B cell (primary cell): Measurements from ENCODE around the gene UGDH. TPM values are rescaled to one million over a fixed set of nuclear protein-coding genes. Genes with fewer than 3 reads are reported as not detected.

Experiments used
- ATAC-seq: fragments of 200-7000 bp; cut with Tn5 transposase; one replicate; pipeline ENCODE4 v1.10.0; 2021; ENCODE audit warnings: low read depth, mild to moderate bottlenecking, moderate number of reproducible peaks, moderate library complexity
- CTCF ChIA-PET: fragments of 350-600 bp; sonication (Branson Sonifier 250); formaldehyde crosslinking; loops from one replicate; lab custom pipeline; 2021; ENCODE audit warnings: antibody characterized with exemption, inconsistent platforms; lab: Charles Lee
- POLR2A ChIA-PET: fragments of 350-600 bp; sonication (Branson Sonifier 250); formaldehyde crosslinking; loops from one replicate; lab custom pipeline; 2021; ENCODE audit warnings: antibody characterized with exemption; lab: Charles Lee
- DNase-seq: peaks from one replicate; pipeline ENCODE4 v3.0.0; 2013
- H2AFZ ChIP-seq: 2 replicates; pipeline ENCODE4 v1.6.1; 2012; ENCODE audit warnings: mild to moderate bottlenecking, low read depth, low read length; ENCODE audit not compliant: insufficient read depth, poor library complexity, severe bottlenecking
- H3K27ac ChIP-seq, 2 donors: 1 replicate in 1 of 2; 2 replicates in 1 of 2; pipeline ENCODE4 v1.5.1; 2012 to 2013; ENCODE audit warnings: low read length in 2 of 2, mild to moderate bottlenecking in 2 of 2, moderate library complexity in 1 of 2
- H3K27me3 ChIP-seq, 4 experiments: fragments of 200-600 bp in 1 of 4; sonication (generic) in 1 of 4; replicated peaks in 1 of 4; 1 replicate in 2 of 4; 2 replicates in 2 of 4; pipeline versions ENCODE4 v1.6.1 to v1.7.0; 2013 to 2016; ENCODE audit warnings: low read length in 3 of 4, mild to moderate bottlenecking in 2 of 4, mixed read lengths in 1 of 4, moderate library complexity in 1 of 4; ENCODE audit not compliant: insufficient read depth in 4 of 4, control insufficient read depth in 3 of 4; ENCODE audit errors: control extremely low read depth in 1 of 4
- H3K36me3 ChIP-seq, 2 experiments: replicated peaks in 1 of 2; 1 replicate in 1 of 2; 2 replicates in 1 of 2; pipeline versions ENCODE4 v1.6.1 to v1.7.1; 2013; ENCODE audit warnings: low read length in 1 of 2; ENCODE audit not compliant: insufficient read depth in 2 of 2, control insufficient read depth in 1 of 2; ENCODE audit errors: control extremely low read depth in 1 of 2, extremely low read depth in 1 of 2
- H3K4me1 ChIP-seq, 2 donors: fragments of 200-600 bp in 1 of 2; sonication (generic) in 1 of 2; 1 replicate in 1 of 2; 2 replicates in 1 of 2; pipeline versions ENCODE4 v1.5.1 to v1.6.1; 2013 to 2017; ENCODE audit warnings: low read length in 2 of 2; ENCODE audit not compliant: control insufficient read depth in 2 of 2, insufficient read depth in 2 of 2
- H3K4me2 ChIP-seq: replicated peaks from 2 replicates; pipeline ENCODE3; 2012; ENCODE audit warnings: mild to moderate bottlenecking, low read depth, low read length; ENCODE audit not compliant: poor library complexity, severe bottlenecking
- H3K4me3 ChIP-seq, 5 experiments: fragments of 200-600 bp in 1 of 5; sonication (generic) in 1 of 5; 1 replicate in 3 of 5; 2 replicates in 2 of 5; pipeline versions ENCODE4 v1.5.1 to v1.7.0; 2011 to 2016; ENCODE audit warnings: low read length in 4 of 5, mild to moderate bottlenecking in 4 of 5, low read depth in 2 of 5, control low read depth in 1 of 5, moderate library complexity in 1 of 5; ENCODE audit not compliant: insufficient read depth in 1 of 5; ENCODE audit errors: control extremely low read depth in 1 of 5, extremely low read depth in 1 of 5
- H3K79me2 ChIP-seq: fragments of 200-600 bp; sonication (generic); one replicate; pipeline ENCODE4 v1.6.0; 2016; ENCODE audit warnings: low read length; ENCODE audit not compliant: control insufficient read depth, insufficient read depth
- H3K9ac ChIP-seq: fragments of 200-600 bp; sonication (generic); 2 replicates; pipeline ENCODE4 v1.6.1; 2017; ENCODE audit warnings: mild to moderate bottlenecking, low read length, moderate library complexity
- H3K9me3 ChIP-seq, 3 donors: one replicate each; pipeline versions ENCODE4 v1.6.1 to v1.7.1; 2013; ENCODE audit warnings: low read length in 2 of 3; ENCODE audit not compliant: control insufficient read depth in 2 of 3, insufficient read depth in 1 of 3; ENCODE audit errors: control extremely low read depth in 1 of 3
- H4K20me1 ChIP-seq: 2 replicates; pipeline ENCODE4 v1.6.0; 2012; ENCODE audit warnings: mild to moderate bottlenecking, low read length; ENCODE audit not compliant: insufficient read depth, control insufficient read depth, poor library complexity, severe bottlenecking
- H3K27ac Mint-ChIP-seq: one replicate; pipeline ENCODE4 v1.8.0; 2021; ENCODE audit warnings: mixed read lengths
- H3K27me3 Mint-ChIP-seq: one replicate; pipeline ENCODE4 v1.8.0; 2021; ENCODE audit warnings: mixed read lengths
- H3K4me1 Mint-ChIP-seq: one replicate; pipeline ENCODE4 v1.8.0; 2021; ENCODE audit warnings: mixed read lengths
- H3K4me3 Mint-ChIP-seq: one replicate; pipeline ENCODE4 v1.8.0; 2021; ENCODE audit warnings: mixed read lengths
- H3K9me3 Mint-ChIP-seq: one replicate; pipeline ENCODE4 v1.8.0; 2022; ENCODE audit warnings: mixed read lengths; ENCODE audit not compliant: insufficient read depth
- EZH2 ChIP-seq: IDR thresholded peaks from 2 replicates; pipeline ENCODE4 v1.6.1; 2012; ENCODE audit warnings: borderline replicate concordance, low read depth, mild to moderate bottlenecking, moderate library complexity, low read length; ENCODE audit not compliant: insufficient read depth, poor library complexity, severe bottlenecking
- WGBS: methylation state at CpG from one replicate; pipeline ENCODE4 v1.1.5; 2013; ENCODE audit warnings: missing lambda C conversion rate; ENCODE audit not compliant: insufficient coverage; 5-methylcytosine and 5-hydroxymethylcytosine counted together
- intact Hi-C: fragments of 100-400 bp; cut with micrococcal nuclease; formaldehyde crosslinking; loops from one replicate; pipeline ENCODE4 v1.10.0; 2022
- polyA plus RNA-seq: library from polyadenylated mRNA; depleted of rRNA; stranded (reverse); fragments of >200 nt; gene quantifications from 2 replicates; pipeline ENCODE4 v1.2.3, GENCODE V29; 2012
- total RNA-seq, 2 donors: library from RNA; stranded (reverse); fragments of 120-200 nt in 1 of 2; gene quantifications; 1 replicate in 1 of 2; 2 replicates in 1 of 2; pipeline versions ENCODE4 v1.2.3 to v1.2.4, GENCODE V29; 2013 to 2022
- TF ChIP-seq, protein P1 (sequence below): fragments of 200-600 bp; IDR thresholded peaks from one replicate; pipeline ENCODE4 v1.8.0; 2022; ENCODE audit warnings: antibody characterized with exemption, mild to moderate bottlenecking

Gene UGDH
- total and polyA plus RNA-seq, 2 donors (not counting 1 experiment from before 2014, with no cell fraction given): 3.5 to 25.4 TPM

DNA sequence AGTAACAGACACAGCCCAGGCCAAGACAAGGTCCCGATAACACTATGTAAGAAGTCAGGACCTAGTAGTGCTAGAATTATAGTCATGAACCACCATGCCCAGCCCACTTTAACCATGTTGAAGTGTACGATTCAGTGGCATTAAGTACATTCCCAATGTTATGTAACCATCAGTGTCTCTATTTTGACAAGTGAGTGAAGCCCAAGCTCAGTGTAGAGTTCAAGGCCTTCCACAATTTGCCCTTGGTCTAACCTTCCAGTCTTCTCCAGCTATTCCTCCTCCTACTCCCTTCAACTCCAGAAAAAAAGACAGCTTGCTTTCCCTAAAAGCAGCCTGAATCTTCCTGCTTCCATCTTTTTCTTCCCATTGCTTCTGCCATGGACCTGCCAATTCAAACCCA lies 36.9 kb downstream of the UGDH start:
- Histone ChIP-seq H3K27me3 (peaks cover 0 to 2% (median 0%) of the 10 kb centered on the region in 4 experiments), H3K4me2 (no peak overlapping the region), H3K4me3 (no peak overlapping the region), H3K4me1 (no peaks in the 10 kb centered on the region), H3K9me3 (peaks cover 0 to under 1% (median 0%) of the 10 kb centered on the region in 3 donors), H3K79me2 (no peaks in the 10 kb centered on the region), H3K36me3 (no peaks in the 10 kb centered on the region), H3K9ac (no peak overlapping the region), H2AFZ (no peak overlapping the region), H4K20me1 (no peaks in the 10 kb centered on the region), H3K27ac (no peak overlapping the region)
- WGBS: no CpG with 5 or more reads among the region's 2 CpGs
- DNase-seq (no peak), ATAC-seq (no peak)
- TF ChIP-seq EZH2: no peak
- TF ChIP-seq, protein P1, sequence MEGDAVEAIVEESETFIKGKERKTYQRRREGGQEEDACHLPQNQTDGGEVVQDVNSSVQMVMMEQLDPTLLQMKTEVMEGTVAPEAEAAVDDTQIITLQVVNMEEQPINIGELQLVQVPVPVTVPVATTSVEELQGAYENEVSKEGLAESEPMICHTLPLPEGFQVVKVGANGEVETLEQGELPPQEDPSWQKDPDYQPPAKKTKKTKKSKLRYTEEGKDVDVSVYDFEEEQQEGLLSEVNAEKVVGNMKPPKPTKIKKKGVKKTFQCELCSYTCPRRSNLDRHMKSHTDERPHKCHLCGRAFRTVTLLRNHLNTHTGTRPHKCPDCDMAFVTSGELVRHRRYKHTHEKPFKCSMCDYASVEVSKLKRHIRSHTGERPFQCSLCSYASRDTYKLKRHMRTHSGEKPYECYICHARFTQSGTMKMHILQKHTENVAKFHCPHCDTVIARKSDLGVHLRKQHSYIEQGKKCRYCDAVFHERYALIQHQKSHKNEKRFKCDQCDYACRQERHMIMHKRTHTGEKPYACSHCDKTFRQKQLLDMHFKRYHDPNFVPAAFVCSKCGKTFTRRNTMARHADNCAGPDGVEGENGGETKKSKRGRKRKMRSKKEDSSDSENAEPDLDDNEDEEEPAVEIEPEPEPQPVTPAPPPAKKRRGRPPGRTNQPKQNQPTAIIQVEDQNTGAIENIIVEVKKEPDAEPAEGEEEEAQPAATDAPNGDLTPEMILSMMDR: no peak
- H3K9me3 Mint-ChIP-seq: no peaks in the 10 kb centered on the region
- intact Hi-C loops: no loop called here
- H3K4me1 Mint-ChIP-seq: peaks cover 4% of the 10 kb centered on the region
- no peak overlapping the region for H3K27ac Mint-ChIP-seq
- H3K27me3 Mint-ChIP-seq: no peaks in the 10 kb centered on the region
- CTCF ChIA-PET: no interaction called here
- no peak overlapping the region for H3K4me3 Mint-ChIP-seq
- POLR2A ChIA-PET: no interaction called here

DNA sequence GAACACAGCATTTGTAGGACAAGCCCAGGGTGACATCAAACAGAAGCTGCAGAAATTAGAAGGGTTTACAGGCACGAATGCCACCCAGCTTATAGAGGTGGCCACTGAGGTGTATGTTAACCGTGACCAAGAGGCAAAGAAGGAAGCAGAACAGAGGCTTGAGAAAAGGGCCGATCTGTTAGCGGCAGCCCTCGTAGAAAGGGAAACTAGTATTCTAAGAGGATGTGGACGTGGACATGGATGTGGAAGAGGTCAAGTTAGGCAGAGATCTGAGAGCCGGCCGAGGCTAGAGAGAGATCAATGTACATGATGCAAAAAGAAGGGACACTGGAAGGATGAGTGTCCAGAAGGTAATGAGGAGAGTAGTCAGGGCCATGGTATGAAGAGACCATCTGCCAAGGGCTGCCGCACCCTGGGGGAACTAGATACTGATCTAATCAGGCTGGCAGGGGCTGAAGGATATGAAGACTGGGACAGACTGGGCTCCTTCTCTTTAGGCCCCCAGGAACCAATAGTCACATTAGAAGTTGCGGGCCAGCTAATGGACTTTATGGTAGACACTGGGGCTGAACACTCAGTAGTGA lies 40.9 kb downstream of the UGDH start:
- Mint-ChIP-seq H3K27ac (no peak overlapping the region), H3K4me1 (no peaks in the 10 kb centered on the region), H3K9me3 (no peaks in the 10 kb centered on the region), H3K27me3 (no peaks in the 10 kb centered on the region), H3K4me3 (no peak overlapping the region)
- no peaks in the 10 kb centered on the region for H4K20me1 ChIP-seq
- DNase-seq (no peak), ATAC-seq (no peak)
- H3K27ac ChIP-seq: no peak overlapping the region
- no peak overlapping the region for H3K4me3 ChIP-seq
- H3K27me3 ChIP-seq: peaks cover 0 to 2% (median 0%) of the 10 kb centered on the region in 4 experiments
- POLR2A ChIA-PET: no interaction called here
- WGBS: 89% methylated on average over 10 of the region's 10 CpGs
- peaks cover 0 to 19% (median 6%) of the 10 kb centered on the region in 3 donors for H3K9me3 ChIP-seq
- no peak overlapping the region for H2AFZ ChIP-seq
- H3K4me1 ChIP-seq: no peaks in the 10 kb centered on the region
- CTCF ChIA-PET: no interaction called here
- H3K9ac ChIP-seq: no peak overlapping the region
- no peaks in the 10 kb centered on the region for H3K36me3 ChIP-seq
- H3K4me2 ChIP-seq: no peak overlapping the region
- TF ChIP-seq, protein P1: no peak
- no peak for TF ChIP-seq EZH2
- intact Hi-C loops: no loop called here
- no peaks in the 10 kb centered on the region for H3K79me2 ChIP-seq
